HUDEP-2 (cell line): ENCODE results near the gene TLK2.
"Not testable (repeated sequence)": the region's sequence is repeated elsewhere in the genome, so short reads cannot be mapped to it uniquely, and the experiment has no call there.

Experiments used
- DNase-seq, 76 experiments: peaks; one replicate each; lab custom pipeline; 2025; ENCODE audit not compliant: unreplicated experiment in 76 of 76; lab: John Stamatoyannopoulos, UW

Gene TLK2

DNA sequence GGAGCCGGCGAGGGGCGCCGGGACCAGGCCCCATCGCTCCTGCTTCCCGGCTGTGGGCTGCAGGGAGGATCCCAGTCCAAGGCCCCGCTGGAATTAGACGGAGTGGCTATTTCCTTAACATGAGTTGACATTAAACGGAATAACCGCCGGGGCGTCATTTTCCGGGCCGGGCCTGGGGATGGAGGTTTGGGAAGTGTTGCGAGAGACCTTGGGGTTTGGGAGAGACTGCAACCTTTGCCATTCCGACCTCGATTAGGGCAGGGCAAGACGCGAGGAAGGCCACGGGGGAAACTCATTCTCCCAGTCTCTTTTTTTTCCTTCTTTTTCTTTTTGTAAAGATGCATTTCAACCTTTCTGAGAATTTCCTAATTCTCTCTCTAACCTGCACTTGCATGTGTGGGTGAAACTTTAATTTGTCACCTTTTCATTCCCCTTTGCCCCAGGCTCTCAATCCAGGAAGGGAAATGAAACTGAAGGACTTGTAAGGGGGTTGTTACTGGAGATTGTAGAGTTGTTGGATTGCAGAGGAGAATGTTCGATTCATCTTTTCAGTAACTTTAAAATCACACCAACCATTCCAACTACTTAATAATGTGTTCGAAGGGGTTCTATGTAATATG, 1.1 kb downstream of the TLK2 start:
- DNase-seq: peak in 6 of 76 experiments; percentile 8 to 39 (median 12)

- DNase-seq: not testable (repeated sequence)
Observed at GRCh38 chr17:62482553-62482952, 3.9 kb downstream of the TLK2 start.

DNA sequence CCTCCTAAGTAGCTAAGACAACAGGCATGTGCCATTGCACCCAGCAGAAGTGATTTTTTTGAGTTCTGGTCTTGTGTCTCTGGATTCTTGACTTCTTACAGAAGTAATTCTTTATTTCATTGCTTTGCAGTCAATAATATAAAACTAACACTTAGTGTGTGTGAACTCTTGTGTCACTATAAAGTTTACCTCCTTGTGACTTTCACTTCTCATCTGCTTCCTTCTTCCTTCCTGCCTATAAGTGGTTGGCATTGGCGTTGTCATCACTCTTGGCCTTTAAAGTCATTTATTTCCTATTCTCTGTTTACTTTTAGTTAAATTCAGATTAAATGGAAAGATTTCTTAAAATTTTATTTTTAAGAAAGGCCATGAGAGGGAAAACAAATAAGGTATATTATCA, 12.4 kb downstream of the TLK2 start:
- DNase-seq: not testable (repeated sequence)

DNA sequence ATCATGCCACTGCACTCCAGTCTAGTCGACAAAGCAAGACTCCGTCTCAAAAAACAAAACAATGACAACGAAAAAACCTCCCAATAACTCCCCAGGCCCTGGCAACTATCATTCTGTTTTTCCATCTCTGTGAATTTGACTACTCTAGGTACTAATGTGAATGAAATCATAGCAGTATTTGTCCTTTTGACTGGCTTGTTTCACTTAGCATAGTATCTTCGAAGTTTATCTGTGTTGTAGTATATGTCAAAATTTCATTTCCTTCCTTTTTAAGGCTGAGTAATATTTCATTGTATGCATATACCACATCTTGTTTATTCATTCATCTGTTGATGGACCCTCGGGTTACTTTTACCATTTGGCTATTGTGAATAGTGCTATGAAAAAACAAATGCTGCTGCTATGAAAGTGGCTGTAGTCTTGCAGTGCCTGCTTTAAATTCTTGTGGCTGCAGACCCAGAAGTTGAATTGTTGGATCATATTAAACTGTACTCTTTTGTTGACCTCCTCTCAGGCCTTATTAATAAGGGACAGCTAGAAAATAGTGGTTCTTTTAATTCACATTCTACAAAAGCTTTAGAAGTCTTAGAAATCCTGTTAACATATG, 14.5 kb downstream of the TLK2 start:
- not testable (repeated sequence) for DNase-seq

- not testable (repeated sequence) for DNase-seq
Observed at GRCh38 chr17:62494073-62494472, 15.4 kb downstream of the TLK2 start.

DNA sequence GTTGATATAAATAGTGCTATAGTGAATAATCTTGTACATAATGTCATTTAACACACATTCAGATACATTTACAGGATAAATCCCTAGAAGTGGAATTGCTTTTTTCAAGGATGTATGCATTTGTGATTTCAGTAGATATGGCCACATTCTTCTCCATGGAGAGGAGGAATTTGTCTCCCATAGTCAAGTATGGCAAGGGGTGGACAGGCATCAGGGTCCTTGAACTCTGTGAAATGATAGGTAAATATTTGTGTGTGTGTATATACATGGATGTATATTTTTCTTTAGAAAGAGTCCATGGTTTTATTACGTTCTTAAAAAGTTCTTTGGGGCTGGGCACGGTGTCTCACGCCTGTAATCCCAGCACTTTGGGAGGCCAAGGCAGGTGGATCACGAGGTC, 17.7 kb downstream of the TLK2 start:
- not testable (repeated sequence) for DNase-seq

GRCh38 chr17:62498796-62499195, 20.2 kb downstream of the TLK2 start:
- DNase-seq: not testable (repeated sequence)

GRCh38 chr17:62500463-62500862, 21.8 kb downstream of the TLK2 start:
- not testable (repeated sequence) for DNase-seq

GRCh38 chr17:62504857-62505256, 26.2 kb downstream of the TLK2 start:
- not testable (repeated sequence) for DNase-seq

DNA sequence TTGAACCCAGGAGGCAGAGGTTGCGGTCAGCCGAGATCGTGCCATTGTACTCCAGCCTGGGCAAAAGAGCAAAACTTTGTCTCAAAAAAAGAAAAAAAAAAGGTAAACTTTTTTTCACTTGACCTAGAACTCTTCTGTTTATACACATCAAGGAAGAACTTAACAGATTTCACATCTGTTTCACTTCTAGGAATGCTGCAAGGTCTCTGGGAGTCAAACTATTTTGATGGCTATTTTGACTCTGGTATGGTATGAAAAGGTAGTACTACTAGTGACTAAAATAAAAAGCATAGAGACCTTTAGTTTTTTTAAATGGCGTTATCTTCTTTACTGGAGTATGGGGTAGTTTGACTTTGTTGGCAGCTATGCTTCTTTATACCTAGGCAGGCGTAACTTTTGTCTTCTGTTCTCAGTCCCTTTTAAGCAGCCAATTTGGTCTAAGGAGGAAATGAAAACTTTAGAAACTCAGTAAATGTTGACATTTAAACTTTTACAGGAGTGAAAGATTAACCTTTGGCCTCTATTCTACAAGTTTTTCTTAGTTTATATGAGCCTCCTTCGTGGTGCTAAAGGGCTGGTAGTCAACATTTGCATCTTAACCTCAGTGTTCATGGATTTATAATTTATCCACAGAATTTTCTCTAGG, 28.7 kb downstream of the TLK2 start:
- DNase-seq: not testable (repeated sequence)

DNA sequence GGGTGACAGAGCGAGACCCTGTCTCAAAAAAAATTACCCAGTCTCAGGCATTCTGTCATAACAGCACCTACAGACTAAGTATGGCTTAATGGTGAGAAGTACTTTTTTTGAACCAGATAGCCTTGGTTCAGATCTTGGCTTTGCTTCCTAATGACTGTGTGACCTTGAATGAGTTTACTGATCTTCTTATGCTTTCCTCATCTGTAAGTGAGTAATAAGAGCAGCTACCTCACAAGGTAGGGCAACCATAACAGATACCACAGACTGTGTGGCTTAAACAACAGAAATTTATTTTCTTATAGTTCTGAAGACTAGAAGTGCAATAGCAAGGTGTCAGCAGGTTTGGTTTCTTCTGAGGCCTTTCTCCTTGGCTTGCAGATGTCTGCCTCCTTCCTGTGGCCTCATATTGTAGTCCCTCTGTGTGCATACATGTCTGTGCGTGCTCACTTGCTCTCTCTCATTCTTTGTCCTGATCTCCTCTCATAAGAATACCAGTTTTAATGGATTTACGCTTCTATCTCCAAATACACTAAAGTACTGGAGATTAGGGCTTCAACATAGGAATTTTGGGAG, 31.7 kb downstream of the TLK2 start:
- DNase-seq: not testable (repeated sequence)

DNA sequence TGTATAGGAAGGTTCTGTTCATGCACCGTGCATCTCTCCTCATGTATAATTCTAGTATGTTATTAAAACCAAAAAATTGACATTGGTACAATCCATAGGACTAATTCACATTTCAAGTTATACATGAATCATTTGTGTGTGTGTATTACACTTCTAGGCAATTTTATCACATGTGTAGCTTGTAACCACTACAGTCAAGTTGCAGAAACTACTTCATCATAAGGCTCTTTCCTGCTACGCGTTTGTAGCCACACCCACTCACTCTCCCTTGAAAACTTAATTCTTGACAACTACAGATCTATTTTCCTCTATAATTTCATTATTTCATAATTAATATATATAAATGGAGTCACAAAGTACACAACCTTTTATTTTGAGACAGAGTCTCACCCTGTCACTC, 32.4 kb downstream of the TLK2 start:
- not testable (repeated sequence) for DNase-seq

DNA sequence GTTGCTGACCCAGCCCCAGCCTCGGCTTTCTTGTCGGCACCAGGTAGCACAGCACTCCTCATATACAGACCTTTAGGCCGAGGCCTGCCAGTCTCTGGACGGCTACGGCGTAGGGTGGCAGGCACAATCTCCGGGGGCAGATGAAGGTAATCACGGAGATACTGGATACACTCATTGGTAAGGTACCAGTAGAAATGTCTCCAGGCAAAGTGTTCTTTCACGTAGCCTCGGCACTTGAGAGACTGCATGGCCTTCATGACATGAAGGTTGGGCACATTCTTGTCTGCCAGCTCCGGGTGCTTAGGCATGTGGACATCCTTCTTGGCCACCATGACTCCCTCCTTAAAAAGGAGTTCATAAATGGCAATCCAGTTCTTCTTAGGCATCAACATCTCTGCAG, 37.8 kb downstream of the TLK2 start:
- not testable (repeated sequence) for DNase-seq

DNA sequence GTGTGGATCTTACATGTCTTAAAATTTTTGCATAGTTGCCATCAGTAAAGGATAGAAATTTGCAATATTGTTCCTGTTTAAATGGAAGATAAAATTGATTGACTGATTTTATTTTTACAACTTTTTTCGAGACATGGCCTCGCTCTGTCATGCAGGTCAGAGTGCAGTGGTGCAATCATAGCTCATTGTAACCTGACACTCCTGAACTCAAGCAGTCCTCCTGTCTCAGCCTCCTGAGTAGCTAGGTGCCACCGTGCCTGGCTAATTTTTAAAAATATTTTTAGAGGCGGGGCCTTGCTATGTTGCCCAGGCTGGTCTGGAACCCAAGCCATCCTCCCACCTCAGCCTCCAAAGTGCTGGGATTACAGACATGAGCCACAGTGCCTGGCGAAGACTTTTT, 42.7 kb downstream of the TLK2 start:
- DNase-seq: not testable (repeated sequence)

GRCh38 chr17:62524077-62524476, 45.5 kb downstream of the TLK2 start:
- DNase-seq: not testable (repeated sequence)

DNA sequence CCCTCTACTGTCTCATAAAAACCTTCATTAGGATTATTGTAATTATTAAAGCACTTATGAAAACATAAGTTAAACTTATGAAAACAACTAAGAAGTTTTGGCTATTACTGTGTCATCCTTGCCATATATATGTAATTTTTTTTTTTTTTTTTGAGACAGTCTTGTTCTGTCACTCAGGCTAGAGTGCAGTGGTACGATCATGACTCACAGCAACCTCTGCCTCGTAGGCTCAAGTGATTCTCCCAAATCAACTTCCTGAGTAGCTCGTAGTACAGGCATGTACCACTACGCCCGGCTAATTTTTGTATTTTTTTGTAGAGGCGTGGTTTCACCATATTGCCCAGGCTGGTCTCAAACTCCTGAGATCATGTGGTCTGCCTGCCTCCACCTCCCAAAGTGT, 46.7 kb downstream of the TLK2 start:
- not testable (repeated sequence) for DNase-seq

- DNase-seq: not testable (repeated sequence)
Observed at GRCh38 chr17:62530936-62531335, 52.3 kb downstream of the TLK2 start.

DNA sequence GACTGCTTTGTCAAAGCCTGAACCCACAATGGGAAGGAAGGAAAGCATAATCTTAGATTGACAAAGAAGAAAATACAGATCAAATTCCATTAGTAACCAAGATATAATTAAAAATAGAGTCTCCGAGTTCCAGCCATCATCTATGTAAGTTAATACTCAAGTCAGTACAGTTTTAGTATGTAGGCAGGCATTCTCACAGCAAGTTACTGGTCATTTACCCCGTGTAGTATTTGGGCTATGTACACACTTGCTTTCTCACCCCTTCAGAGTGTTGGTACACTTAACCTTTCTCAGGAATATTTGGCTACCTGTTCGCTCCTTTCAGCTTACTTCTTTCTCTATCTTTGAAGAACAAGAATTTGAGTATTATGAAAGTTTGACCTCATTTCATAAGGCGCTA, 57.9 kb downstream of the TLK2 start:
- not testable (repeated sequence) for DNase-seq

- DNase-seq: not testable (repeated sequence)
Observed at GRCh38 chr17:62541073-62541472, 62.4 kb downstream of the TLK2 start.

- not testable (repeated sequence) for DNase-seq
Observed at GRCh38 chr17:62543278-62543775, 64.7 kb downstream of the TLK2 start.

DNA sequence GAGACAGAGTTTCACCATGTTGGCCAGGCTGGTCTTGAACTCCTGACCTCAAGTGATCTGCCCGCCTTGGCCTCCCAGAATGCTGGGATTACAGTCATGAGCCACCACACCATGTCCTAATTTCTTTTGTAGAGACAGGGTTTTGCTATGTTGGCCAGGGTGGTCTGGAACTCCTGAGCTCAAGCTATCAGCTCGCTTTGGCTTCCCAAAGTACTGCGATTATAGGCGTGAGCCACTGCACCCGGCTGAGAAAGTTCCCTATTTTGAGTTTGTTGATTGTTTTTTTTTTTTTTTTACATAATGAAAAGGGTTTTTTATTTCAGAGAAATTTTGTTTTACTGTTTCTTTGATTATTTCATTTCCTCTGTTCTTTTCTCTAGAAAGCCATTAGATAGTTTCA, 67.4 kb downstream of the TLK2 start:
- DNase-seq: not testable (repeated sequence)
